IMR-90 (cell line): ENCODE results near the gene SCTR. TPM values are rescaled to one million over a fixed set of nuclear protein-coding genes. Genes with fewer than 3 reads are reported as not detected.

Experiments
- ATAC-seq: fragments of 200-7000 bp; cut with Tn5 transposase; 2 replicates; pipeline ENCODE4 v1.9.1; 2020; ENCODE audit warnings: low read depth, mild to moderate bottlenecking, moderate library complexity
- BruUV-seq: library from RNA; stranded (reverse); fragments of 400-500 nt; replicated peaks from 2 replicates; lab custom pipeline; 2021; lab: Mats Ljungman, UMichigan
- CTCF ChIA-PET: fragments of 300-600 bp; formaldehyde crosslinking; extraction: SDS; loops from one replicate; lab custom pipeline; 2021; ENCODE audit warnings: antibody characterized with exemption; lab: Yijun Ruan, JAX
- POLR2A ChIA-PET: fragments of 300-600 bp; sonication (Branson Sonifier 250); formaldehyde crosslinking; loops from one replicate; lab custom pipeline; 2022; ENCODE audit warnings: antibody characterized with exemption; ENCODE audit not compliant: unreplicated experiment; lab: Charles Lee
- DNase-seq: peaks from one replicate; pipeline ENCODE4 v3.0.0; 2013
- H2AFZ ChIP-seq: replicated peaks from 2 replicates; pipeline ENCODE3; 2013; ENCODE audit warnings: low read length, mild to moderate bottlenecking; ENCODE audit not compliant: poor library complexity
- H2AK5ac ChIP-seq: 2 replicates; pipeline ENCODE4 v1.6.1; 2013; ENCODE audit warnings: low read depth, low read length, inconsistent platforms
- H2AK9ac ChIP-seq: replicated peaks from 2 replicates; pipeline ENCODE3; 2013; ENCODE audit warnings: mild to moderate bottlenecking, low read depth, low read length, moderate library complexity; ENCODE audit not compliant: poor library complexity
- H2BK120ac ChIP-seq: 2 replicates; pipeline ENCODE4 v1.6.1; 2013; ENCODE audit warnings: low read depth, low read length, inconsistent platforms
- H2BK15ac ChIP-seq: 3 replicates; pipeline ENCODE4 v1.6.1; 2013; ENCODE audit warnings: low read depth, low read length, inconsistent platforms
- H2BK20ac ChIP-seq: 2 replicates; pipeline ENCODE4 v1.6.1; 2013; ENCODE audit warnings: low read depth, mild to moderate bottlenecking, inconsistent platforms, low read length, moderate library complexity
- H2BK5ac ChIP-seq: 2 replicates; pipeline ENCODE4 v1.6.1; 2013; ENCODE audit warnings: mild to moderate bottlenecking, low read depth, low read length, inconsistent platforms; ENCODE audit not compliant: poor library complexity, severe bottlenecking
- H3K14ac ChIP-seq: replicated peaks from 2 replicates; pipeline ENCODE4 v1.6.1; 2013; ENCODE audit warnings: low read depth, low read length, inconsistent platforms
- H3K18ac ChIP-seq: 2 replicates; pipeline ENCODE4 v1.6.1; 2013; ENCODE audit warnings: low read depth, low read length, control low read depth
- H3K23ac ChIP-seq: 2 replicates; pipeline ENCODE4 v1.6.1; 2013; ENCODE audit warnings: low read depth, low read length, inconsistent platforms
- H3K27ac ChIP-seq: 2 replicates; pipeline ENCODE4 v1.5.1; 2013; ENCODE audit warnings: mild to moderate bottlenecking, control low read depth, low read length; ENCODE audit not compliant: insufficient read depth
- H3K27me3 ChIP-seq: 2 replicates; pipeline ENCODE4 v1.6.1; 2013; ENCODE audit warnings: low read length; ENCODE audit not compliant: control insufficient read depth, insufficient read depth
- H3K36me3 ChIP-seq: 2 replicates; pipeline ENCODE4 v1.6.1; 2013; ENCODE audit warnings: low read length, mixed read lengths; ENCODE audit not compliant: control insufficient read depth, insufficient read depth
- H3K4ac ChIP-seq: 2 replicates; pipeline ENCODE4 v1.6.1; 2013; ENCODE audit warnings: low read depth, low read length, inconsistent platforms
- H3K4me1 ChIP-seq: 2 replicates; pipeline ENCODE4 v1.6.1; 2013; ENCODE audit warnings: low read length, mixed read lengths; ENCODE audit not compliant: control insufficient read depth, insufficient read depth
- H3K4me2 ChIP-seq: 2 replicates; pipeline ENCODE4 v1.6.1; 2013; ENCODE audit warnings: low read depth, mild to moderate bottlenecking, control low read depth, low read length, moderate library complexity
- H3K4me3 ChIP-seq: 2 replicates; pipeline ENCODE4 v1.5.1; 2013; ENCODE audit warnings: low read depth, mild to moderate bottlenecking, control low read depth, low read length, moderate library complexity; ENCODE audit not compliant: insufficient read depth
- H3K56ac ChIP-seq: 2 replicates; pipeline ENCODE4 v1.6.1; 2013; ENCODE audit warnings: low read length, inconsistent platforms; ENCODE audit not compliant: insufficient read depth; ENCODE audit errors: extremely low read depth
- H3K79me1 ChIP-seq, 2 experiments: 2 replicates each; pipeline ENCODE4 v1.6.1; 2013; ENCODE audit warnings: low read length in 2 of 2, inconsistent platforms in 1 of 2, low read depth in 1 of 2
- H3K9ac ChIP-seq: 2 replicates; pipeline ENCODE4 v1.6.1; 2013; ENCODE audit warnings: low read depth, low read length, control low read depth
- H3K9me1 ChIP-seq: 2 replicates; pipeline ENCODE4 v1.6.1; 2013; ENCODE audit warnings: low read length, inconsistent platforms; ENCODE audit not compliant: insufficient read depth
- H3K9me3 ChIP-seq: 2 replicates; pipeline ENCODE4 v1.6.1; 2013; ENCODE audit warnings: low read length; ENCODE audit not compliant: control insufficient read depth, insufficient read depth
- H4K20me1 ChIP-seq: 2 replicates; pipeline ENCODE4 v1.6.1; 2013; ENCODE audit warnings: low read length, inconsistent platforms; ENCODE audit not compliant: insufficient read depth
- H4K5ac ChIP-seq: 2 replicates; pipeline ENCODE4 v1.6.1; 2013; ENCODE audit warnings: mild to moderate bottlenecking, low read depth, low read length, control low read depth
- H4K8ac ChIP-seq, 2 experiments: 2 replicates each; pipeline ENCODE4 v1.6.1; 2013; ENCODE audit warnings: low read depth in 2 of 2, low read length in 2 of 2, control low read depth in 1 of 2, inconsistent platforms in 1 of 2
- H4K91ac ChIP-seq: 2 replicates; pipeline ENCODE4 v1.6.1; 2013; ENCODE audit warnings: low read depth, low read length, inconsistent platforms; ENCODE audit not compliant: insufficient read depth
- BHLHE40 ChIP-seq: fragments of 150-350 bp; IDR thresholded peaks from 2 replicates; pipeline ENCODE4 v1.6.1; 2016; ENCODE audit warnings: mild to moderate bottlenecking, low read depth, low read length
- ELK1 ChIP-seq: fragments of 150-350 bp; IDR thresholded peaks from 2 replicates; pipeline ENCODE4 v1.6.1; 2016; ENCODE audit warnings: low read depth, mild to moderate bottlenecking, low read length, moderate library complexity, borderline replicate concordance
- SMC3 ChIP-seq: fragments of 150-350 bp; IDR thresholded peaks from 2 replicates; pipeline ENCODE4 v1.6.1; 2016; ENCODE audit warnings: low read depth, mild to moderate bottlenecking, antibody characterized with exemption, low read length, moderate library complexity
- WGBS, 2 experiments: methylation state at CpG; one replicate each; pipeline versions ENCODE4 v1.1.5 to v1.1.7; 2013; ENCODE audit warnings: missing lambda C conversion rate in 2 of 2; ENCODE audit not compliant: insufficient read length in 1 of 2; ENCODE audit errors: extremely low coverage in 2 of 2; 5-methylcytosine and 5-hydroxymethylcytosine counted together
- dilution Hi-C: fragments of 300-500 bp; cut with HindIII; formaldehyde crosslinking; loops from one replicate; pipeline ENCODE4 v1.14.3; 2018; ENCODE audit warnings: low sequenced_read_pairs; ENCODE audit not compliant: unreplicated experiment
- in situ Hi-C: fragments of 300-500 bp; cut with MboI; formaldehyde crosslinking; loops from 3 replicates; pipeline ENCODE4 v1.14.3; 2019; ENCODE audit warnings: low sequenced_read_pairs, inconsistent platforms, mixed read lengths
- intact Hi-C: fragments of 100-400 bp; cut with micrococcal nuclease; formaldehyde crosslinking; loops from 2 replicates; pipeline ENCODE4 v1.10.0; 2022
- polyA plus RNA-seq, 3 experiments: library from polyadenylated mRNA; depleted of rRNA; stranded (reverse); fragments of >200 nt; gene quantifications; 2 replicates each; pipeline ENCODE4 v1.2.3, GENCODE V29; 2012; ENCODE audit warnings: low replicate concordance in 1 of 3
- total RNA-seq: library from RNA; depleted of rRNA; stranded (reverse); fragments of >200 nt; gene quantifications from 2 replicates; pipeline ENCODE4 v1.2.3, GENCODE V29; 2012

The SCTR gene
- total and polyA plus RNA-seq, 2 of the 4 experiments (the other 2 are of a cell fraction), result not detected

- Histone ChIP-seq H4K5ac (no peak overlapping the region), H3K9me1 (no peaks in the 10 kb centered on the region), H3K14ac (no peak overlapping the region), H2BK15ac (no peak overlapping the region), H2BK120ac (no peak overlapping the region), H2AK5ac (no peak overlapping the region), H3K4me1 (no peaks in the 10 kb centered on the region), H3K27me3 (peaks cover 8% of the 10 kb centered on the region), H4K20me1 (no peaks in the 10 kb centered on the region), H3K9me3 (no peaks in the 10 kb centered on the region), H3K23ac (no peak overlapping the region), H2BK5ac (no peak overlapping the region), H4K91ac (no peak overlapping the region), H4K8ac (no peak overlapping the region), H3K27ac (no peak overlapping the region), H2AFZ (no peak overlapping the region), H3K18ac (no peak overlapping the region), H3K9ac (no peak overlapping the region), H3K4ac (no peak overlapping the region), H2AK9ac (no peak overlapping the region), H3K79me1 (no peaks in the 10 kb centered on the region), H3K36me3 (no peaks in the 10 kb centered on the region), H2BK20ac (no peak overlapping the region), H3K4me2 (no peak overlapping the region), H3K56ac (no peak overlapping the region), H3K4me3 (no peak overlapping the region)
- no CpG with 5 or more reads among the region's 9 CpGs for WGBS, 2 experiments
- ChIA-PET CTCF (no interaction called here), POLR2A (no interaction called here)
- BruUV-seq, result no TSS peak
- DNase-seq, result no peak
- no peak for ATAC-seq
- in situ Hi-C loops, result no loop called here
- intact Hi-C loops, result no loop called here
- dilution Hi-C loops, result no loop called here
- no peak for TF ChIP-seq BHLHE40
- no peak for TF ChIP-seq SMC3
- TF ChIP-seq ELK1, result no peak
Measured at GRCh38 chr2:119448427-119449141, 75.7 kb downstream of the SCTR start.
